ENCODE measurements around the gene VWA1.
"Not testable (repeated sequence)": the region's sequence is repeated elsewhere in the genome, so short reads cannot be mapped to it uniquely, and the experiment has no call there.

DNA sequence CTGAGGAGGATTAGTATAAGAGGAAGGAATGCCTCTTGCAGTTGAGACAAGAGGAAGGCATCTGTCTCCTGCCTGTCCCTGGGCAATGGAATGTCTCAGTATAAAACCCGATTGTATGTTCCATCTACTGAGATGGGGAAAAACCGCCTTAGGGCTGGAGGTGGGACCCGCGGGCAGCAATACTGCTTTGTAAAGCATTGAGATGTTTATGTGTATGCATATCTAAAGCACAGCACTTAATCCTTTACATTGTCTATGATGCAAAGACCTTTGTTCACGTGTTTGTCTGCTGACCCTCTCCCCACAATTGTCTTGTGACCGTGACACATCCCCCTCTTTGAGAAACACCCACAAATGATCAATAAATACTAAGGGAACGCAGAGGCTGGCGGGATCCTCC is 25.3 kb upstream of the VWA1 start:
- not testable (repeated sequence) for TF ChIP-seq EZH2 (IDR thresholded peaks at IDR 0.05; ENCODE audit: low read length); CTCF (optimal IDR thresholded peaks at IDR 0.05 in 1 of 3, IDR thresholded peaks at IDR 0.05 in 1 of 3, conservative IDR thresholded peaks at IDR 0.05 in 1 of 3; ENCODE audit: extremely low read depth in 1 of 3, insufficient read depth in 2 of 3, low read length in 3 of 3)
